Duodenal mucosa (tissue), 2 donors: ENCODE results near the gene LRCOL1.

Experiments
- H3K27ac ChIP-seq: one replicate; pipeline ENCODE4 v1.7.0; 2013; ENCODE audit warnings: low read depth, low read length
- H3K27me3 ChIP-seq, 2 donors: one replicate each; pipeline ENCODE4 v1.7.0; 2013; ENCODE audit warnings: low read length in 2 of 2, control low read depth in 1 of 2; ENCODE audit not compliant: insufficient read depth in 2 of 2, control insufficient read depth in 1 of 2
- H3K36me3 ChIP-seq, 2 donors: one replicate each; pipeline ENCODE4 v1.7.0; 2013; ENCODE audit warnings: low read length in 2 of 2, control low read depth in 1 of 2; ENCODE audit not compliant: insufficient read depth in 2 of 2, control insufficient read depth in 1 of 2
- H3K4me1 ChIP-seq, 2 donors: one replicate each; pipeline ENCODE4 v1.7.0; 2013; ENCODE audit warnings: low read length in 2 of 2, control low read depth in 1 of 2; ENCODE audit not compliant: insufficient read depth in 2 of 2, control insufficient read depth in 1 of 2
- H3K4me3 ChIP-seq, 2 donors: one replicate each; pipeline ENCODE4 v1.7.0; 2013; ENCODE audit warnings: low read length in 2 of 2, low read depth in 1 of 2
- H3K9ac ChIP-seq, 2 donors: one replicate each; pipeline ENCODE4 v1.7.0; 2013; ENCODE audit warnings: low read length in 2 of 2, low read depth in 1 of 2
- H3K9me3 ChIP-seq, 2 donors: one replicate each; pipeline ENCODE4 v1.7.0; 2013; ENCODE audit warnings: low read length in 2 of 2, control low read depth in 1 of 2; ENCODE audit not compliant: control insufficient read depth in 1 of 2

The LRCOL1 gene

GRCh38 chr12:132647858-132648257 lies 37.5 kb upstream of the LRCOL1 start:
- no peaks in the 10 kb centered on the region for H3K9me3 ChIP-seq
- no peak overlapping the region for H3K9ac ChIP-seq
- H3K4me3 ChIP-seq: no peak overlapping the region
- no peaks in the 10 kb centered on the region for H3K27me3 ChIP-seq
- H3K27ac ChIP-seq: no peak overlapping the region
- no peaks in the 10 kb centered on the region for H3K4me1 ChIP-seq
- H3K36me3 ChIP-seq: peaks cover 6 to 54% of the 10 kb centered on the region in 2 donors

GRCh38 chr12:132646850-132647249 lies 36.5 kb upstream of the LRCOL1 start:
- Histone ChIP-seq H3K27me3 (no peaks in the 10 kb centered on the region), H3K4me1 (no peaks in the 10 kb centered on the region), H3K4me3 (no peak overlapping the region), H3K9me3 (no peaks in the 10 kb centered on the region), H3K27ac (no peak overlapping the region), H3K36me3 (peaks cover 11 to 59% of the 10 kb centered on the region in 2 donors), H3K9ac (no peak overlapping the region)

GRCh38 chr12:132642846-132643835 lies 32.8 kb upstream of the LRCOL1 start:
- Histone ChIP-seq H3K9ac (no peak overlapping the region), H3K4me1 (no peaks in the 10 kb centered on the region), H3K4me3 (no peak overlapping the region), H3K27ac (no peak overlapping the region), H3K27me3 (no peaks in the 10 kb centered on the region), H3K36me3 (peaks cover 26 to 61% of the 10 kb centered on the region in 2 donors), H3K9me3 (no peaks in the 10 kb centered on the region)

GRCh38 chr12:132641811-132642650 lies 31.6 kb upstream of the LRCOL1 start:
- Histone ChIP-seq H3K4me1 (no peaks in the 10 kb centered on the region), H3K4me3 (no peak overlapping the region), H3K27ac (no peak overlapping the region), H3K9ac (no peak overlapping the region), H3K27me3 (no peaks in the 10 kb centered on the region), H3K36me3 (peaks cover 26 to 63% of the 10 kb centered on the region in 2 donors), H3K9me3 (no peaks in the 10 kb centered on the region)

- Histone ChIP-seq H3K27me3 (no peaks in the 10 kb centered on the region), H3K4me3 (no peak overlapping the region), H3K27ac (no peak overlapping the region), H3K9ac (no peak overlapping the region), H3K4me1 (no peaks in the 10 kb centered on the region), H3K36me3 (peaks cover 23 to 70% of the 10 kb centered on the region in 2 donors), H3K9me3 (no peaks in the 10 kb centered on the region)
These were observed 30.6 kb upstream of the LRCOL1 start for GRCh38 chr12:132640936-132641335.

GRCh38 chr12:132639956-132640520 lies 29.7 kb upstream of the LRCOL1 start:
- H3K36me3 ChIP-seq: peaks cover 28 to 74% of the 10 kb centered on the region in 2 donors
- no peak overlapping the region for H3K27ac ChIP-seq

GRCh38 chr12:132638541-132639408 lies 28.4 kb upstream of the LRCOL1 start:
- Histone ChIP-seq H3K27ac (no peak overlapping the region), H3K36me3 (peaks cover 39 to 85% of the 10 kb centered on the region in 2 donors), H3K27me3 (no peaks in the 10 kb centered on the region), H3K4me3 (no peak overlapping the region), H3K4me1 (no peaks in the 10 kb centered on the region), H3K9ac (no peak overlapping the region), H3K9me3 (no peaks in the 10 kb centered on the region)

More at GRCh38 chr12:132639956-132640520, 29.7 kb upstream of the LRCOL1 start:
- Histone ChIP-seq H3K9me3 (no peaks in the 10 kb centered on the region), H3K27me3 (no peaks in the 10 kb centered on the region), H3K4me1 (no peaks in the 10 kb centered on the region), H3K4me3 (no peak overlapping the region), H3K9ac (no peak overlapping the region)

GRCh38 chr12:132637811-132638210 lies 27.4 kb upstream of the LRCOL1 start:
- Histone ChIP-seq H3K36me3 (peaks cover 40 to 82% of the 10 kb centered on the region in 2 donors), H3K27ac (no peak overlapping the region), H3K4me1 (no peaks in the 10 kb centered on the region), H3K9me3 (no peaks in the 10 kb centered on the region), H3K4me3 (no peak overlapping the region), H3K9ac (no peak overlapping the region), H3K27me3 (no peaks in the 10 kb centered on the region)
